DOHH2 (cell line): ENCODE measurements around the gene STXBP5L.

Experiments
- EZH2phosphoT487 ChIP-seq: fragments of 200-600 bp; sonication (generic); IDR thresholded peaks from 2 replicates; pipeline ENCODE4 v1.6.1; 2017; ENCODE audit warnings: borderline replicate concordance, mild to moderate bottlenecking, antibody characterized with exemption, low read length, moderate library complexity, mixed read lengths
- TF ChIP-seq, protein P1 (sequence below): fragments of 200-600 bp; sonication (generic); IDR thresholded peaks from one replicate; pipeline ENCODE4 v1.5.1; 2014; ENCODE audit warnings: antibody characterized with exemption, mild to moderate bottlenecking, low read depth, low read length; ENCODE audit not compliant: poor library complexity, severe bottlenecking

DNA sequence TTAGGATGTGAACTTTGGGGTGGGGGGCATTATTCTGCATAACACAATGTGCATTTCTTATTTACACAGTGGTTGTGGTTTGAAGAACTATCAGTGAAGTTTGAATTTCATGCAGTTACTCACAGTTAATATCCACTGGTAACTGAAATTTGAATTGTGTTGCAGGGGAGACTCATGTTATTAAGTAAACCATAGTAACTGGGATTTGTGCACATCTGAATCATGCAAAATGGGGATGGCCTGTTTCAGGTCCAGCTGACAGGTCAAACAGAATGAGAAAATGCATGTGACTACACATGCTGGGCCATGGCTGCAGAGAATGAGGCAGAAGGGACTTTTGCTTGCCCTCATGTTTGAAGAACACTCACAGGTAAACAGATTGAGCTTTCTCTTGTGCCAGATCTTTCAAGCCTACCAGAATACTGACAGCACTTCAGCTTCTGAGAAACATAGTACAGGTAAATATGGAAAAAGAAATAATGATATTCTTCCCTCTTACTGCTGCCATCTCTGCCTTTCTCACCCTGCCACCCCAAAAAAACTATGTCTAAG lies 522.7 kb downstream of the STXBP5L start:
- TF ChIP-seq, protein P1, sequence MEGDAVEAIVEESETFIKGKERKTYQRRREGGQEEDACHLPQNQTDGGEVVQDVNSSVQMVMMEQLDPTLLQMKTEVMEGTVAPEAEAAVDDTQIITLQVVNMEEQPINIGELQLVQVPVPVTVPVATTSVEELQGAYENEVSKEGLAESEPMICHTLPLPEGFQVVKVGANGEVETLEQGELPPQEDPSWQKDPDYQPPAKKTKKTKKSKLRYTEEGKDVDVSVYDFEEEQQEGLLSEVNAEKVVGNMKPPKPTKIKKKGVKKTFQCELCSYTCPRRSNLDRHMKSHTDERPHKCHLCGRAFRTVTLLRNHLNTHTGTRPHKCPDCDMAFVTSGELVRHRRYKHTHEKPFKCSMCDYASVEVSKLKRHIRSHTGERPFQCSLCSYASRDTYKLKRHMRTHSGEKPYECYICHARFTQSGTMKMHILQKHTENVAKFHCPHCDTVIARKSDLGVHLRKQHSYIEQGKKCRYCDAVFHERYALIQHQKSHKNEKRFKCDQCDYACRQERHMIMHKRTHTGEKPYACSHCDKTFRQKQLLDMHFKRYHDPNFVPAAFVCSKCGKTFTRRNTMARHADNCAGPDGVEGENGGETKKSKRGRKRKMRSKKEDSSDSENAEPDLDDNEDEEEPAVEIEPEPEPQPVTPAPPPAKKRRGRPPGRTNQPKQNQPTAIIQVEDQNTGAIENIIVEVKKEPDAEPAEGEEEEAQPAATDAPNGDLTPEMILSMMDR, result no peak
- TF ChIP-seq EZH2phosphoT487, result no peak
